Hepatocyte (in vitro differentiated cells): ENCODE data around the gene ARHGAP21. TPM values are rescaled to one million over a fixed set of nuclear protein-coding genes. Genes with fewer than 3 reads are reported as not detected.

Source experiments
- DNase-seq: peaks from one replicate; pipeline ENCODE4 v3.0.0-alpha.2; 2016; ENCODE audit warnings: low spot score
- H2AFZ ChIP-seq: fragments of 200-600 bp; sonication (generic); 2 replicates; pipeline ENCODE4 v1.6.0; 2016; ENCODE audit warnings: antibody characterized with exemption, mild to moderate bottlenecking
- H3K27ac ChIP-seq: fragments of 200-600 bp; sonication (generic); 2 replicates; pipeline ENCODE4 v1.5.1; 2016; ENCODE audit warnings: mild to moderate bottlenecking
- H3K27me3 ChIP-seq: fragments of 200-600 bp; sonication (generic); 2 replicates; pipeline ENCODE4 v1.6.1; 2016
- H3K36me3 ChIP-seq: fragments of 200-600 bp; sonication (generic); replicated peaks from 2 replicates; pipeline ENCODE4 v1.5.1; 2016; ENCODE audit warnings: low read depth; ENCODE audit not compliant: insufficient read depth
- H3K4me1 ChIP-seq: fragments of 200-600 bp; sonication (generic); 2 replicates; pipeline ENCODE4 v1.5.1; 2016; ENCODE audit warnings: mild to moderate bottlenecking, moderate library complexity; ENCODE audit not compliant: insufficient read depth
- H3K4me2 ChIP-seq: fragments of 200-600 bp; sonication (generic); 2 replicates; pipeline ENCODE4 v1.6.0; 2016
- H3K4me3 ChIP-seq: fragments of 200-600 bp; sonication (generic); 2 replicates; pipeline ENCODE4 v1.5.1; 2016; ENCODE audit warnings: mild to moderate bottlenecking
- H3K79me2 ChIP-seq: fragments of 200-600 bp; sonication (generic); 2 replicates; pipeline ENCODE4 v1.6.0; 2017; ENCODE audit warnings: mild to moderate bottlenecking
- H3K9me2 ChIP-seq: fragments of 200-600 bp; sonication (generic); replicated peaks from 2 replicates; pipeline ENCODE4 v1.6.0; 2017; ENCODE audit warnings: mild to moderate bottlenecking; ENCODE audit not compliant: insufficient read depth
- H3K9me3 ChIP-seq: fragments of 200-600 bp; sonication (generic); 2 replicates; pipeline ENCODE4 v1.5.1; 2016; ENCODE audit warnings: low read depth, mild to moderate bottlenecking
- H4K20me1 ChIP-seq: fragments of 200-600 bp; sonication (generic); 2 replicates; pipeline ENCODE4 v1.6.0; 2016; ENCODE audit warnings: mild to moderate bottlenecking; ENCODE audit not compliant: insufficient read depth, poor library complexity, severe bottlenecking
- EZH2 ChIP-seq: fragments of 200-600 bp; sonication (generic); IDR thresholded peaks from 2 replicates; pipeline ENCODE4 v1.6.1; 2016; ENCODE audit warnings: antibody characterized with exemption, mild to moderate bottlenecking, borderline replicate concordance
- EZH2phosphoT487 ChIP-seq: fragments of 200-600 bp; sonication (generic); IDR thresholded peaks from one replicate; pipeline ENCODE4 v1.6.1; 2018; ENCODE audit warnings: antibody characterized with exemption, mild to moderate bottlenecking, low read depth, moderate library complexity; ENCODE audit not compliant: unreplicated experiment, severe bottlenecking
- WGBS: methylation state at CpG from one replicate; pipeline ENCODE4 v1.1.6; 2016; ENCODE audit warnings: low lambda C conversion rate; ENCODE audit errors: missing lambda C conversion rate; 5-methylcytosine and 5-hydroxymethylcytosine counted together
- polyA plus RNA-seq: library from polyadenylated mRNA; unstranded; fragments of >200 nt; fragmentation: Nextera tagmentation; extraction: Ambion mirVana; gene quantifications from 2 replicates; pipeline ENCODE4 v1.2.1, GENCODE V29; 2016
- total RNA-seq: library from RNA; depleted of rRNA; stranded (reverse); fragments of >200 nt; gene quantifications from 2 replicates; pipeline ENCODE4 v1.2.3, GENCODE V29; 2014
- TF ChIP-seq, protein P1 (sequence below): fragments of 200-600 bp; sonication (generic); IDR thresholded peaks from 2 replicates; pipeline ENCODE4 v1.5.1; 2016; ENCODE audit warnings: antibody characterized with exemption, mild to moderate bottlenecking; ENCODE audit not compliant: poor library complexity

The ARHGAP21 gene
- total and polyA plus RNA-seq, 2 experiments from 2014 or later: 15.1 to 70.2 TPM

DNA sequence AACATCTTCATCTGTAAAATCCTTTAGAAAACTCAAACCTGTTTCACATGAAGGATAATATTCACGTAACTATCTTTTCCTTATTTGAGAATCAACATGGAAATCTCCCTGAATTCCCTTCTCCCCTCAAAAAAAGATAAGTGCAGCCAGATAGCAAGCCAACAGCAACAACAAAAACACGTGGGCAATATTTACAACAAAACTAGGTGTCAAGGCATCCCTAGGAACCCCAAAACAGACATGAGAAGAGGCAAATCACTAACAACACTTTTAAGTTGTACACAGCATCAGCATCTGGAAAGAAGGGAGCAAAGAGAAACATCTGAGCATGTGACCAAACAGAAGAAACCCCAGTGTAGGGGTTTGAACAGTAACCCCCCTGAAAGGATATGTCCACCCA, 12.2 kb downstream of the ARHGAP21 start:
- no peak for TF ChIP-seq EZH2
- TF ChIP-seq, protein P1, sequence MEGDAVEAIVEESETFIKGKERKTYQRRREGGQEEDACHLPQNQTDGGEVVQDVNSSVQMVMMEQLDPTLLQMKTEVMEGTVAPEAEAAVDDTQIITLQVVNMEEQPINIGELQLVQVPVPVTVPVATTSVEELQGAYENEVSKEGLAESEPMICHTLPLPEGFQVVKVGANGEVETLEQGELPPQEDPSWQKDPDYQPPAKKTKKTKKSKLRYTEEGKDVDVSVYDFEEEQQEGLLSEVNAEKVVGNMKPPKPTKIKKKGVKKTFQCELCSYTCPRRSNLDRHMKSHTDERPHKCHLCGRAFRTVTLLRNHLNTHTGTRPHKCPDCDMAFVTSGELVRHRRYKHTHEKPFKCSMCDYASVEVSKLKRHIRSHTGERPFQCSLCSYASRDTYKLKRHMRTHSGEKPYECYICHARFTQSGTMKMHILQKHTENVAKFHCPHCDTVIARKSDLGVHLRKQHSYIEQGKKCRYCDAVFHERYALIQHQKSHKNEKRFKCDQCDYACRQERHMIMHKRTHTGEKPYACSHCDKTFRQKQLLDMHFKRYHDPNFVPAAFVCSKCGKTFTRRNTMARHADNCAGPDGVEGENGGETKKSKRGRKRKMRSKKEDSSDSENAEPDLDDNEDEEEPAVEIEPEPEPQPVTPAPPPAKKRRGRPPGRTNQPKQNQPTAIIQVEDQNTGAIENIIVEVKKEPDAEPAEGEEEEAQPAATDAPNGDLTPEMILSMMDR: no peak
- no peak overlapping the region for H3K4me2 ChIP-seq
- peaks cover 78% of the 10 kb centered on the region for H4K20me1 ChIP-seq
- H3K27ac ChIP-seq: no peak overlapping the region
- no peak overlapping the region for H3K4me3 ChIP-seq
- H3K36me3 ChIP-seq: no peaks in the 10 kb centered on the region
- H2AFZ ChIP-seq: no peak overlapping the region
- H3K9me2 ChIP-seq: no peaks in the 10 kb centered on the region
- no peaks in the 10 kb centered on the region for H3K27me3 ChIP-seq
- no peak for DNase-seq
- 71% methylated on average over 2 of the region's 2 CpGs for WGBS
- peaks cover 15% of the 10 kb centered on the region for H3K4me1 ChIP-seq
- peaks cover 98% of the 10 kb centered on the region for H3K79me2 ChIP-seq
- no peaks in the 10 kb centered on the region for H3K9me3 ChIP-seq

DNA sequence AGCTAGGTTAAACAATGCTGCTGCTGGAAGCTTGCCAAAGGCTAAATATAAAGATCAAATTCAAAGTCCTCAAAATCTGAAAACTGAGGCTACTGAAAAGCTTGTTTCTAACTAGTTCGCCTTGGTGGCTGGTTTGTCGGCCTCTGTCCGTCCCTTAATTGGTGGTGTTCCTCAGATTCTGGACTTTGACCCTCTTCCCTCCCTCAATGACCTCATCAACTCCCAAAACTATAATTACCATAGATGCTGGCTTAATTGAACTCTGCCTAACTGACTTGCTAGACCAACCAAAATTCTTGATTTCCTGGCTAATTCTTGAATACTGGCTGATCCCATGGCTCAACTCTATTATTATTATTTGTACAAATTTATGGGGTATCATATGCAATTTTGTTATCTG, 15.6 kb downstream of the ARHGAP21 start:
- H3K36me3 ChIP-seq: no peaks in the 10 kb centered on the region
- no peak for DNase-seq
- no peaks in the 10 kb centered on the region for H3K9me2 ChIP-seq
- peak overlapping the region; percentile 0 for H3K27ac ChIP-seq
- peaks cover 64% of the 10 kb centered on the region for H4K20me1 ChIP-seq
- H2AFZ ChIP-seq: no peak overlapping the region
- peaks cover 98% of the 10 kb centered on the region for H3K79me2 ChIP-seq
- H3K9me3 ChIP-seq: no peaks in the 10 kb centered on the region
- no peaks in the 10 kb centered on the region for H3K27me3 ChIP-seq
- H3K4me1 ChIP-seq: peaks cover 22% of the 10 kb centered on the region
- TF ChIP-seq EZH2phosphoT487: no peak
- TF ChIP-seq, protein P1: no peak
- TF ChIP-seq EZH2: no peak
- 56% methylated on average over 3 of the region's 3 CpGs for WGBS
- H3K4me3 ChIP-seq: no peak overlapping the region
- peak overlapping the region; percentile 11 for H3K4me2 ChIP-seq

DNA sequence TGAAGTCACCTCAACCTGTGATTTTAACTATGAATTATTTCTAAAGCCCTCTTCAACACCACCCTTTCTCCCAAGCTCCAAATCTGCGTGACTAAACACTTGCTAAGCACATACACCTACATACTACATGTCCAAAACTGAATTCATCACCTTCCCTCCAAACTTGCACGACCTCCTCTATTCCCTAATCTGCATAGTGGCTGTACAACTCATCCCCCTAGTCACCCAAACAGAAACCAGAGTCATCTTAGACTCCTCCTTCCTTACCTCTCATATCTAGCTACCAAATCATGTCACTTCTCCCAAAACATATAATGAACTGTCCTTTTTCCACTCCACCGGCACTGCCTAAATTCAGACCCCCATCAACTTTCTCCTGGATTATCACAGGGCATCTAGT, 16.2 kb downstream of the ARHGAP21 start:
- Histone ChIP-seq H3K9me3 (no peaks in the 10 kb centered on the region), H3K27ac (peak overlapping the region; percentile 0), H3K79me2 (peaks cover 98% of the 10 kb centered on the region), H3K36me3 (no peaks in the 10 kb centered on the region), H4K20me1 (peaks cover 63% of the 10 kb centered on the region), H3K4me2 (peak overlapping the region; percentile 11), H3K27me3 (no peaks in the 10 kb centered on the region), H2AFZ (no peak overlapping the region), H3K9me2 (no peaks in the 10 kb centered on the region), H3K4me1 (peaks cover 16% of the 10 kb centered on the region), H3K4me3 (no peak overlapping the region)
- DNase-seq: no peak
- WGBS: 71% methylated on average over 3 of the region's 3 CpGs
- TF ChIP-seq EZH2 (no peak), EZH2phosphoT487 (no peak)

DNA sequence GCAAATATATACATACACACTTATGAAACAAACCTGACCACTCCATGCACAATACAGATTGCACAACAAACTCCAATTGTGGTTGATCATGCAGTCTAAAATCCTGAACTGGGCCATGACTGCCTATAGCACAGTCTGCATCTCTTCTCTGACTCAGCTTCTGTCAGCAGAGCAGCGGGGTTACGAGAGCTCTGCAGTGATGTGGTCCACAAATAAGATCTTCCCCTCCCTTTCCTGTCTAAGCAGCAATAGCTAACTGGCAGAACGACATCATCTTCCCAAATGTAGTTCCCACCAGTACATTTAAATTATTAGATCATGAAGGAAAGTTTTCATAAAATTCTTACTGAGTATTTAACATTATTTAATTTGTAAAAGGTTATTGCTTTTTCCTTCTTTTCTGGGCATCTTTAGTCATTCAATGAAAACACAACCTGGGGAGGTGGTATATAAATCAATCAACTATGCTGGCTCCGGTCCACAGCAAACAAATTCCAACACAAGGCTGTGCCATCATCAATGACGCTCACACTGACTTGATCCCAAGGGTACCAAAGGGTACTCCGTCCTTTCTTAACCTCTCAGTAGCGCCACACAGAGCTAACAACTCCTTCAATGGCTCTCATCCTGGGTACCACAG, 17.1 kb downstream of the ARHGAP21 start:
- Histone ChIP-seq H3K79me2 (peaks cover 95% of the 10 kb centered on the region), H3K27ac (no peak overlapping the region), H3K4me3 (no peak overlapping the region), H3K27me3 (no peaks in the 10 kb centered on the region), H3K4me2 (no peak overlapping the region), H3K4me1 (peaks cover 15% of the 10 kb centered on the region), H2AFZ (no peak overlapping the region), H3K9me3 (no peaks in the 10 kb centered on the region), H3K9me2 (no peaks in the 10 kb centered on the region), H3K36me3 (no peaks in the 10 kb centered on the region), H4K20me1 (peaks cover 58% of the 10 kb centered on the region)
- no peak for TF ChIP-seq EZH2phosphoT487
- TF ChIP-seq, protein P1: no peak
- TF ChIP-seq EZH2: no peak
- DNase-seq: peak; percentile 65
- WGBS: 56% methylated on average over 7 of the region's 7 CpGs
